Measurements from ENCODE around the gene CDK6. TPM values are rescaled to one million over a fixed set of nuclear protein-coding genes. Genes with fewer than 3 reads are reported as not detected.
"Not testable (repeated sequence)": the region's sequence is repeated elsewhere in the genome, so short reads cannot be mapped to it uniquely, and the experiment has no call there.

Gene CDK6
- 10 to 100 TPM; 11.2 to 18.5 (median 13.2) TPM for total RNA-seq

- TF ChIP-seq POLR2A (IDR thresholded peaks at IDR 0.05) = peak in 1 of 2 donors; percentile 49
- peak in 1 of 6 experiments; percentile 6 for TF ChIP-seq CTCF (IDR thresholded peaks at IDR 0.05)
- WGBS, 2 donors = 2% methylated on average over 9 to 11 of the region's 54 CpGs
- Histone ChIP-seq H3K36me3 (no peaks in the 10 kb centered on the region), H3K4me3 (replicated peaks in 1 of 3) (peak within 1 kb of the TSS; percentile 26 to 91 (median 62)), H3K27me3 (no peaks in the 10 kb centered on the region), H3K4me1 (peaks cover 6 to 12% of the 10 kb centered on the region in 2 donors), H3K27ac (peak within 1 kb of the TSS; percentile 41 to 94 (median 85)), H3K9me3 (no peaks in the 10 kb centered on the region)
- intact Hi-C loops (cut with DNase I) = no loop called here
- DNase-seq = peak; percentile 70 to 79
Observed at GRCh38 chr7:92836489-92836999, at the start of gene CDK6. TSS of gene CDK6 (minus strand) at chr7:92836573. CDS start at chr7:92833323, 3,250 bp downstream.

- intact Hi-C loops (cut with DNase I); H3K4me1 ChIP-seq; H3K27ac ChIP-seq; H3K9me3 ChIP-seq; DNase-seq; H3K27me3 ChIP-seq; H3K36me3 ChIP-seq; H3K4me3 ChIP-seq (replicated peaks in 1 of 3): not testable (repeated sequence)
- 88 to 91% methylated on average over 2 of the region's 2 CpGs for WGBS, 2 donors
Observed at GRCh38 chr7:92886039-92886438, 49.7 kb upstream of the CDK6 start.

- no peaks in the 10 kb centered on the region for H3K36me3 ChIP-seq
- no peaks in the 10 kb centered on the region for H3K4me1 ChIP-seq
- no peak overlapping the region for H3K4me3 ChIP-seq (replicated peaks in 1 of 3)
- intact Hi-C loops (cut with DNase I) = no loop called here
- H3K27ac ChIP-seq = no peak overlapping the region
- H3K27me3 ChIP-seq = no peaks in the 10 kb centered on the region
- no peaks in the 10 kb centered on the region for H3K9me3 ChIP-seq
- no peak for DNase-seq
- no peak for TF ChIP-seq CTCF (IDR thresholded peaks at IDR 0.05)
- TF ChIP-seq POLR2A (IDR thresholded peaks at IDR 0.05) = no peak
Observed at GRCh38 chr7:92884218-92884617, 47.8 kb upstream of the CDK6 start.

GRCh38 chr7:92882760-92883159 is 46.4 kb upstream of the CDK6 start:
- DNase-seq = no peak
- WGBS, 2 donors = 88 to 92% methylated on average over 1 of the region's 1 CpG
- Histone ChIP-seq H3K27me3 (no peaks in the 10 kb centered on the region), H3K4me1 (no peaks in the 10 kb centered on the region), H3K4me3 (replicated peaks in 1 of 3) (no peak overlapping the region), H3K9me3 (no peaks in the 10 kb centered on the region), H3K27ac (no peak overlapping the region), H3K36me3 (no peaks in the 10 kb centered on the region)
- TF ChIP-seq POLR2A (IDR thresholded peaks at IDR 0.05) (no peak), CTCF (IDR thresholded peaks at IDR 0.05) (no peak)
- intact Hi-C loops (cut with DNase I) = no loop called here

GRCh38 chr7:92881091-92881485 is 44.7 kb upstream of the CDK6 start:
- WGBS, 2 donors = 87 to 92% methylated on average over 3 to 4 of the region's 4 CpGs

More at GRCh38 chr7:92881091-92881485, 44.7 kb upstream of the CDK6 start:
- Histone ChIP-seq H3K27me3 (no peaks in the 10 kb centered on the region), H3K36me3 (no peaks in the 10 kb centered on the region), H3K4me1 (no peaks in the 10 kb centered on the region), H3K27ac (no peak overlapping the region), H3K4me3 (replicated peaks in 1 of 3) (no peak overlapping the region), H3K9me3 (no peaks in the 10 kb centered on the region)
- TF ChIP-seq CTCF (IDR thresholded peaks at IDR 0.05) (no peak), POLR2A (IDR thresholded peaks at IDR 0.05) (no peak)
- no peak for DNase-seq
- intact Hi-C loops (cut with DNase I) = no loop called here

All from thyroid gland (tissue), 4 donors.